Endothelial cell of umbilical vein (primary cell): ENCODE measurements around the gene PRSS22. TPM values are rescaled to one million over a fixed set of nuclear protein-coding genes. Genes with fewer than 3 reads are reported as not detected.

ENCODE experiments used
- BruUV-seq: library from RNA; stranded (reverse); fragments of 400-500 nt; replicated peaks from 2 replicates; lab custom pipeline; 2021; lab: Mats Ljungman, UMichigan
- CTCF ChIA-PET: fragments of 300-600, 350-600 bp; sonication (Branson Sonifier 250); formaldehyde crosslinking; loops from one replicate; lab custom pipeline; 2021; ENCODE audit warnings: antibody characterized with exemption, inconsistent platforms; lab: Charles Lee
- POLR2A ChIA-PET: fragments of 300-600, 350-600 bp; sonication (Branson Sonifier 250); formaldehyde crosslinking; loops from one replicate; lab custom pipeline; 2021; ENCODE audit warnings: antibody characterized with exemption, inconsistent platforms; lab: Charles Lee
- DNase-seq: peaks from one replicate; pipeline ENCODE4 v3.0.0-alpha.2; 2011; ENCODE audit warnings: low read depth, low spot score
- FAIRE-seq: peaks from 2 replicates; lab custom pipeline; 2011; peaks lifted over from hg19 to GRCh38; lab: Jason Lieb, UNC
- H2AFZ ChIP-seq: 2 replicates; pipeline ENCODE4 v1.6.0; 2012; ENCODE audit warnings: low read depth, low read length, control low read depth, inconsistent platforms
- H3K27ac ChIP-seq: 2 replicates; pipeline ENCODE4 v1.5.1; 2011; ENCODE audit warnings: low read depth, mild to moderate bottlenecking, control low read depth, low read length, moderate library complexity; ENCODE audit not compliant: insufficient read depth
- H3K27me3 ChIP-seq, 2 experiments: 2 replicates each; pipeline versions ENCODE4 v1.6.0 to v1.6.1; 2011; ENCODE audit warnings: low read length in 2 of 2, mixed read lengths in 1 of 2; ENCODE audit not compliant: control insufficient read depth in 2 of 2, insufficient read depth in 2 of 2
- H3K36me3 ChIP-seq, 2 experiments: 2 replicates in 1 of 2; 3 replicates in 1 of 2; pipeline ENCODE4 v1.5.1; 2011; ENCODE audit warnings: low read length in 2 of 2, mild to moderate bottlenecking in 1 of 2, moderate library complexity in 1 of 2; ENCODE audit not compliant: control insufficient read depth in 2 of 2, insufficient read depth in 2 of 2; ENCODE audit errors: extremely low read depth in 1 of 2
- H3K4me1 ChIP-seq: 3 replicates; pipeline ENCODE4 v1.5.1; 2011; ENCODE audit warnings: mild to moderate bottlenecking, low read length; ENCODE audit not compliant: control insufficient read depth, insufficient read depth; ENCODE audit errors: extremely low read depth
- H3K4me2 ChIP-seq: 2 replicates; pipeline ENCODE4 v1.6.1; 2011; ENCODE audit warnings: low read length, control low read depth, mixed read lengths; ENCODE audit not compliant: insufficient read depth
- H3K4me3 ChIP-seq, 3 experiments: fragments of 200-600 bp in 1 of 3; sonication (generic), shearing (Covaris generic) in 1 of 3; replicated peaks in 1 of 3; 2 replicates each; pipeline ENCODE4 v1.5.1; 2011 to 2016; ENCODE audit warnings: control low read depth in 3 of 3, low read length in 3 of 3, mild to moderate bottlenecking in 2 of 3, inconsistent platforms in 1 of 3, low read depth in 1 of 3, moderate library complexity in 1 of 3; ENCODE audit not compliant: insufficient read depth in 1 of 3
- H3K79me2 ChIP-seq: 2 replicates; pipeline ENCODE4 v1.6.0; 2012; ENCODE audit warnings: low read length, inconsistent platforms; ENCODE audit not compliant: control insufficient read depth, insufficient read depth
- H3K9ac ChIP-seq: replicated peaks from 2 replicates; pipeline ENCODE3; 2011; ENCODE audit warnings: low read length, control low read depth; ENCODE audit not compliant: insufficient read depth; ENCODE audit errors: extremely low read depth
- H3K9me1 ChIP-seq: replicated peaks from 3 replicates; pipeline ENCODE4 v1.6.0; 2011; ENCODE audit warnings: mild to moderate bottlenecking, low read length; ENCODE audit not compliant: control insufficient read depth, insufficient read depth; ENCODE audit errors: extremely low read depth
- H3K9me3 ChIP-seq: replicated peaks from 2 replicates; pipeline ENCODE4 v1.5.1; 2012; ENCODE audit warnings: low read length, inconsistent platforms; ENCODE audit not compliant: control insufficient read depth, insufficient read depth
- H4K20me1 ChIP-seq: replicated peaks from 2 replicates; pipeline ENCODE3; 2011; ENCODE audit warnings: mild to moderate bottlenecking, low read length; ENCODE audit not compliant: control insufficient read depth, insufficient read depth; ENCODE audit errors: extremely low read depth
- CTCF ChIP-seq, 2 donors: IDR thresholded peaks; 1 replicate in 1 of 2; 2 replicates in 1 of 2; pipeline ENCODE4 v1.5.1; 2011; ENCODE audit warnings: low read length in 2 of 2, mild to moderate bottlenecking in 2 of 2, moderate library complexity in 2 of 2, control low read depth in 1 of 2, inconsistent platforms in 1 of 2, low read depth in 1 of 2; ENCODE audit not compliant: insufficient read depth in 1 of 2; ENCODE audit errors: extremely low read depth in 1 of 2
- EZH2 ChIP-seq: IDR thresholded peaks from 2 replicates; pipeline ENCODE4 v1.6.1; 2012; ENCODE audit warnings: borderline replicate concordance, low read depth, mild to moderate bottlenecking, moderate library complexity, low read length, inconsistent platforms; ENCODE audit not compliant: severe bottlenecking
- FOS ChIP-seq: IDR thresholded peaks from 2 replicates; pipeline ENCODE4 v1.6.1; 2011; ENCODE audit warnings: mild to moderate bottlenecking, low read length, moderate library complexity, borderline replicate concordance; ENCODE audit not compliant: insufficient read depth
- GATA2 ChIP-seq: IDR thresholded peaks from 2 replicates; pipeline ENCODE4 v1.7.0; 2011; ENCODE audit warnings: low read depth, mild to moderate bottlenecking, moderate library complexity, mixed read lengths, low read length; ENCODE audit not compliant: insufficient read length, insufficient read depth
- JUN ChIP-seq: IDR thresholded peaks from 2 replicates; pipeline ENCODE4 v1.6.1; 2011; ENCODE audit warnings: borderline replicate concordance, low read depth; ENCODE audit not compliant: insufficient read length, insufficient read depth
- MAX ChIP-seq: IDR thresholded peaks from 2 replicates; pipeline ENCODE4 v1.6.1; 2011; ENCODE audit not compliant: insufficient read depth, insufficient read length
- POLR2AphosphoS5 ChIP-seq: IDR thresholded peaks from 2 replicates; pipeline ENCODE4 v1.6.1; 2012; ENCODE audit warnings: low read depth, mild to moderate bottlenecking, control low read depth, low read length, moderate library complexity; ENCODE audit not compliant: insufficient read depth
- dilution Hi-C: fragments of 300-500 bp; cut with MboI; formaldehyde crosslinking; loops from one replicate; pipeline ENCODE4 v1.15.0; 2019; ENCODE audit warnings: low sequenced_read_pairs; ENCODE audit not compliant: extremely low pct_ligation_motif_present
- intact Hi-C: fragments of 100-400 bp; cut with micrococcal nuclease; formaldehyde crosslinking; loops from one replicate; pipeline ENCODE4 v1.10.0; 2022
- polyA plus RNA-seq, 4 experiments: library from polyadenylated mRNA; depleted of rRNA in 3 of 4; stranded (reverse) in 3 of 4; unstranded in 1 of 4; fragments of >200 nt; gene quantifications; 2 replicates each; pipeline versions ENCODE4 v1.2.1 to v1.2.3, GENCODE V29; 2011 to 2012; ENCODE audit warnings: missing spikeins in 1 of 4
- total RNA-seq: library from RNA; stranded (reverse); gene quantifications from 2 replicates; pipeline ENCODE4 v1.2.3, GENCODE V29; 2021

The PRSS22 gene
- total and polyA plus RNA-seq, 2 donors (not counting 3 experiments of a cell fraction or from before 2014, with no cell fraction given), result not detected

- BruUV-seq, result no TSS peak
- TF ChIP-seq EZH2, result no peak
- no peak for TF ChIP-seq MAX
- TF ChIP-seq FOS, result no peak
- TF ChIP-seq JUN, result no peak
- TF ChIP-seq GATA2, result no peak
- no peak for TF ChIP-seq CTCF (IDR thresholded peaks at IDR 0.05; ENCODE audit: extremely low read depth in 1 of 2, insufficient read depth in 1 of 2, low read depth in 1 of 2, low read length in 2 of 2)
- no peak for TF ChIP-seq POLR2AphosphoS5
- Histone ChIP-seq H3K79me2 (no peaks in the 10 kb centered on the region), H4K20me1 (no peaks in the 10 kb centered on the region), H3K36me3 (no peaks in the 10 kb centered on the region), H2AFZ (no peak overlapping the region), H3K9me3 (no peaks in the 10 kb centered on the region), H3K4me3 (no peak overlapping the region), H3K9ac (no peak overlapping the region), H3K27me3 (no peaks in the 10 kb centered on the region), H3K27ac (no peak overlapping the region), H3K4me1 (peaks cover 2% of the 10 kb centered on the region), H3K4me2 (no peak overlapping the region), H3K9me1 (no peaks in the 10 kb centered on the region)
- dilution Hi-C loops (no loop called here), intact Hi-C loops (no loop called here)
- FAIRE-seq, result no peak
- DNase-seq, result no peak
- CTCF ChIA-PET, result interaction anchor here (0.9 to 1.3 kb wide), 2 partner anchors 10 to 39 kb away, joined by 3 to 8 read pairs; no protein-coding TSS in a partner anchor
- POLR2A ChIA-PET, result no interaction called here
These were observed 29.0 kb downstream of the PRSS22 start for GRCh38 chr16:2828876-2829430.
